Adrenal gland (tissue), 12 donors: Measurements from ENCODE around the gene ZNF674. TPM values are rescaled to one million over a fixed set of nuclear protein-coding genes. Genes with fewer than 3 reads are reported as not detected.

Experiments
- DNase-seq, 7 donors: peaks; one replicate each; pipeline ENCODE4 v3.0.0-alpha.2; 2019 to 2020
- H3K27ac ChIP-seq, 5 donors: fragments of 200-600 bp; sonication (generic) in 4 of 5; 1 replicate in 3 of 5; 2 replicates in 2 of 5; pipeline versions ENCODE4 v1.5.1 to v1.8.0; 2016 to 2020; ENCODE audit warnings: mild to moderate bottlenecking in 1 of 5
- H3K27me3 ChIP-seq: fragments of 200-600 bp; 2 replicates; pipeline ENCODE4 v1.8.0; 2021
- H3K36me3 ChIP-seq, 2 donors: fragments of 200-600 bp; replicated peaks in 1 of 2; 1 replicate in 1 of 2; 2 replicates in 1 of 2; pipeline versions ENCODE4 v1.5.1 to v1.8.0; 2018 to 2022
- H3K4me1 ChIP-seq, 2 donors: fragments of 200-600 bp; replicated peaks in 1 of 2; 1 replicate in 1 of 2; 2 replicates in 1 of 2; pipeline versions ENCODE4 v1.5.1 to v1.8.0; 2018 to 2021
- H3K4me3 ChIP-seq, 4 donors: fragments of 200-600 bp; sonication (generic) in 3 of 4; one replicate each; pipeline ENCODE4 v1.5.1; 2016 to 2018
- H3K9me3 ChIP-seq, 3 donors: fragments of 200-600 bp; sonication (generic) in 1 of 3; replicated peaks in 1 of 3; 1 replicate in 2 of 3; 2 replicates in 1 of 3; pipeline versions ENCODE4 v1.5.1 to v1.8.0; 2016 to 2021
- CTCF ChIP-seq, 6 experiments: fragments of 450-650 bp in 4 of 6; fragments of 200-600 bp in 2 of 6; sonication (generic) in 1 of 6; IDR thresholded peaks; 1 replicate in 5 of 6; 2 replicates in 1 of 6; pipeline versions ENCODE4 v1.5.1 to v1.8.0; 2016 to 2021; ENCODE audit warnings: antibody characterized with exemption in 6 of 6, mild to moderate bottlenecking in 2 of 6, moderate library complexity in 1 of 6
- POLR2A ChIP-seq, 2 donors: fragments of 450-650 bp; IDR thresholded peaks; one replicate each; pipeline ENCODE4 v1.6.1; 2017; ENCODE audit warnings: antibody characterized with exemption in 2 of 2, mild to moderate bottlenecking in 2 of 2, moderate library complexity in 1 of 2
- WGBS, 4 donors: extraction: QIAGEN DNeasy Blood & Tissue Kit in 2 of 4; methylation state at CpG; one replicate each; pipeline versions ENCODE4 v1.1.5 to v1.1.7; 2013 to 2017; 5-methylcytosine and 5-hydroxymethylcytosine counted together
- intact Hi-C, 2 donors: fragments of 100-400 bp; cut with DNase I; formaldehyde crosslinking; loops; one replicate each; pipeline versions ENCODE4 v1.14.1 to v1.15.0; 2022 to 2023
- polyA plus RNA-seq, 3 donors: library from polyadenylated mRNA; stranded (reverse); fragments of 200-250 nt in 2 of 3; fragments of 350-450 nt in 1 of 3; fragmentation: Illumina TruSeq in 1 of 3; extraction: RNeasy Lipid Tissue Mini Kit (QIAGEN cat#74804) in 1 of 3; gene quantifications; one replicate each; pipeline ENCODE4 v1.2.3, GENCODE V29; 2013 to 2014
- total RNA-seq, 9 donors: library from RNA; depleted of rRNA in 4 of 9; stranded (reverse); fragments of >200 nt in 4 of 9; fragments of 120-200 nt in 1 of 9; fragmentation: NEBNext Ultra II Directional in 1 of 9; extraction: Animal tissue kit (Norgen Biotek cat#: 25700) in 1 of 9; gene quantifications; one replicate each; pipeline versions ENCODE4 v1.1.0 to v1.2.4, GENCODE V29; 2013 to 2023
- donor health status: healthy with polysubstance abuse.
- donor health status: Bipolar disorder and iron deficiency.
- donor health status: DM: yes; HTN: yes; CAD: no.
- donor health status: DM: no; HTN: no; CAD: no.
- donor health status: DM: no; HTN: no; CAD: no.
- donor health status: DM: yes; HTN: yes; CAD: no.

Gene ZNF674
- total and polyA plus RNA-seq, 12 donors: 0.71 to 16.3 (median 4.5) TPM

- Histone ChIP-seq H3K9me3 (no peaks in the 10 kb centered on the region), H3K4me3 (no peak overlapping the region), H3K27me3 (no peaks in the 10 kb centered on the region), H3K36me3 (no peaks in the 10 kb centered on the region), H3K4me1 (no peaks in the 10 kb centered on the region), H3K27ac (no peak overlapping the region)
- intact Hi-C loops: no loop called here
- 74 to 89% (median 79%) methylated on average over 5 to 6 of the region's 6 CpGs for WGBS, 4 donors
- peak in 1 of 7 donors; percentile 26 for DNase-seq
- TF ChIP-seq POLR2A (IDR thresholded peaks at IDR 0.05): no peak
- no peak for TF ChIP-seq CTCF (IDR thresholded peaks at IDR 0.05)
These were observed 16.8 kb upstream of the ZNF674 start for GRCh38 chrX:46561824-46562657.

GRCh38 chrX:46559062-46559461 is 13.8 kb upstream of the ZNF674 start:
- Histone ChIP-seq H3K27ac (no peak overlapping the region), H3K4me1 (no peaks in the 10 kb centered on the region), H3K4me3 (no peak overlapping the region), H3K27me3 (no peaks in the 10 kb centered on the region), H3K9me3 (no peaks in the 10 kb centered on the region), H3K36me3 (no peaks in the 10 kb centered on the region)
- TF ChIP-seq POLR2A (IDR thresholded peaks at IDR 0.05): no peak
- no peak for TF ChIP-seq CTCF (IDR thresholded peaks at IDR 0.05)
- WGBS, 4 donors: 71 to 89% (median 78%) methylated on average over 3 of the region's 3 CpGs
- no peak for DNase-seq
- intact Hi-C loops: no loop called here

GRCh38 chrX:46554942-46555341 is 9.7 kb upstream of the ZNF674 start:
- H3K27me3 ChIP-seq: no peaks in the 10 kb centered on the region
- H3K4me1 ChIP-seq: no peaks in the 10 kb centered on the region
- 13 to 39% (median 32%) methylated on average over 2 of the region's 2 CpGs for WGBS, 4 donors
- TF ChIP-seq CTCF (IDR thresholded peaks at IDR 0.05): peak; percentile 12 to 55 (median 40)
- TF ChIP-seq POLR2A (IDR thresholded peaks at IDR 0.05): no peak
- H3K27ac ChIP-seq: no peak overlapping the region
- H3K4me3 ChIP-seq: no peak overlapping the region
- intact Hi-C loops: no loop called here
- no peaks in the 10 kb centered on the region for H3K36me3 ChIP-seq
- no peaks in the 10 kb centered on the region for H3K9me3 ChIP-seq
- DNase-seq: no peak

GRCh38 chrX:46553935-46554334 is 8.7 kb upstream of the ZNF674 start:
- Histone ChIP-seq H3K27me3 (no peaks in the 10 kb centered on the region), H3K9me3 (no peaks in the 10 kb centered on the region), H3K36me3 (no peaks in the 10 kb centered on the region), H3K27ac (no peak overlapping the region), H3K4me3 (no peak overlapping the region), H3K4me1 (no peaks in the 10 kb centered on the region)
- intact Hi-C loops: no loop called here
- TF ChIP-seq POLR2A (IDR thresholded peaks at IDR 0.05) (no peak), CTCF (IDR thresholded peaks at IDR 0.05) (no peak)
- DNase-seq: no peak
- WGBS, 4 donors: 80 to 98% (median 92%) methylated on average over 5 of the region's 5 CpGs
